ENCODE measurements around the gene CCDC88C.

DNA sequence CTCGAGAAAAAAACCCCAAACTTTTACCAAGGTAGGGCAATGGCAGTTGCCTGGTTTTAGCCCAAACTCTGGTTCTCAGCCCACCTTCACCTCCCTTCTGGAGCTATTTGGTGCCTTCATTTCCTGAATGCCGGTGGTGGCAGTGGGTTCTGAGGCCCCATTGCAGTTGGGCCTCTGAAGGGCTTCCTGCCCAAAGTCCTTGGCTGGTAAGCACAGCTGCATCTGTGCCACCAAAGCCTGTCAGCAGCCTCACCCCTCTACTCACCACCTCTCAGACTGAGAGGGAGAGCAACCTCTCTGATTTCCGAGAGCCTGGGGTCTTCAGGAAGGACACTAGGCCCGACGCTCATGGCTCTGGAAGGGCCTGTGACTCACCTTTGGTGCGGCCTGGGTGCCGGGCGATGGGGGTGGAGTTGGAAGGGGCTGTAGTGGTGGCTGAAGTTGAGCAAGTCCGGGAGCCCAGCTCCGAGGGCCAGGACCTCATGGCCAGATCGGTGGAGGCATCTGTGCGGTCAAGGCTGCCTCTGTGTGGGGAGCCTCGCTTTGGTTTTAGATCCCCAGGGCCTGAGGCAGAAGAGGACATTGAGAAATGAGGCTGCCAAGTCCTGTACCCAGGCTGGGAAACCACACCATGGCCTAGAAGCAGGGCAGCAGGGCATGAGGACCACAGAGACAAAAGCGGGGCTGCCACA, 134.5 kb downstream of the CCDC88C start:
- TF ChIP-seq, protein P1, sequence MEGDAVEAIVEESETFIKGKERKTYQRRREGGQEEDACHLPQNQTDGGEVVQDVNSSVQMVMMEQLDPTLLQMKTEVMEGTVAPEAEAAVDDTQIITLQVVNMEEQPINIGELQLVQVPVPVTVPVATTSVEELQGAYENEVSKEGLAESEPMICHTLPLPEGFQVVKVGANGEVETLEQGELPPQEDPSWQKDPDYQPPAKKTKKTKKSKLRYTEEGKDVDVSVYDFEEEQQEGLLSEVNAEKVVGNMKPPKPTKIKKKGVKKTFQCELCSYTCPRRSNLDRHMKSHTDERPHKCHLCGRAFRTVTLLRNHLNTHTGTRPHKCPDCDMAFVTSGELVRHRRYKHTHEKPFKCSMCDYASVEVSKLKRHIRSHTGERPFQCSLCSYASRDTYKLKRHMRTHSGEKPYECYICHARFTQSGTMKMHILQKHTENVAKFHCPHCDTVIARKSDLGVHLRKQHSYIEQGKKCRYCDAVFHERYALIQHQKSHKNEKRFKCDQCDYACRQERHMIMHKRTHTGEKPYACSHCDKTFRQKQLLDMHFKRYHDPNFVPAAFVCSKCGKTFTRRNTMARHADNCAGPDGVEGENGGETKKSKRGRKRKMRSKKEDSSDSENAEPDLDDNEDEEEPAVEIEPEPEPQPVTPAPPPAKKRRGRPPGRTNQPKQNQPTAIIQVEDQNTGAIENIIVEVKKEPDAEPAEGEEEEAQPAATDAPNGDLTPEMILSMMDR (IDR thresholded peaks at IDR 0.05): no peak
- no peak for TF ChIP-seq ELF4 (CRISPR knock-in tag; IDR thresholded peaks at IDR 0.05; ENCODE audit: low read depth)
